ENCODE measurements around the gene LOC128125822.
A peak's percentile ranks its signal among the peaks of the same experiment; 100 is the strongest.

LOC128125822 gene

DNA sequence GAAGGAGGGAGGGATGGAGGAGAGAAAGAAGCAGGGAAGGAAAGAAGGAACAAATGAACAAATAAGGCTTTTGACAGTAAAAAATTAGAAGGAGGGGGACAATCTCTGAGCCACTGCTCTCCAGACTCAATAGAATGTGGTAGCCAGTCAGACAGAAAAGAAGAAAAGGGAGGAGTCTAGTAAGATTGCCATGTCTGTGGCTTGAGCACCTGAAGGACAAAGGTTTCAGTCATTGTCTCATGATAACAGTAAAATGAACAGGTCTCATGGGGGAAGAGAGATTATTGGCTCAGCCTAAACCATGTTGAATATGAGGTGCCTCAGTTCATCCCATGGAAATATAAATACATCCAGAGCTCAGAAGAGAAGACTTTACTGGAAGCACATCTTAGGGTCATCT is 14.0 kb upstream of the LOC128125822 start:
- no peak for ATAC-seq

DNA sequence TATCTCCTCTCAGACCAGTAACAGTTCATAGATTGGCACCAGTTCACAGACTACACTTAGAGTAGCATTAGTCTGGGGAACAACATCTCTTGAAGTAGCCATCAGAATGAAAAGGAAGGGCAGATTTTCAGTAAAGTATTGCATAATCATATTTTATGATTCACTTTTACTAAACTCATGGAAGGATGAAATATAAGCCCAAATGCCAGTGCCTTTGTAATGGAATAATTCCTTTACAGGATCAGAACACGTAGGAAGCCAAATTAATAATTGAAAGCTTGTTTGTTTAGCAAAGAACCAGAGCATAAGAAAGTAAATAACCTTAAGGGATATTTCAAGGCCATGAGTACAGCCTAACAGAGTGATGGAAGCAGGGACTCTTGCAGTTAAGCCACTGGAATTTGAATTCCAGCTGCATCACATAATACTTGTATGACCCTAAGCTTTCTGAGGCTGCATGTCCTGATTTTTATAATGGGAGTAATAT is 11.4 kb upstream of the LOC128125822 start:
- no peak for ATAC-seq

GRCh38 chr6:63561288-63561687 is 11.0 kb upstream of the LOC128125822 start:
- ATAC-seq, result no peak

- ATAC-seq, result no peak
Observed at GRCh38 chr6:63563235-63563634, 9.0 kb upstream of the LOC128125822 start.

DNA sequence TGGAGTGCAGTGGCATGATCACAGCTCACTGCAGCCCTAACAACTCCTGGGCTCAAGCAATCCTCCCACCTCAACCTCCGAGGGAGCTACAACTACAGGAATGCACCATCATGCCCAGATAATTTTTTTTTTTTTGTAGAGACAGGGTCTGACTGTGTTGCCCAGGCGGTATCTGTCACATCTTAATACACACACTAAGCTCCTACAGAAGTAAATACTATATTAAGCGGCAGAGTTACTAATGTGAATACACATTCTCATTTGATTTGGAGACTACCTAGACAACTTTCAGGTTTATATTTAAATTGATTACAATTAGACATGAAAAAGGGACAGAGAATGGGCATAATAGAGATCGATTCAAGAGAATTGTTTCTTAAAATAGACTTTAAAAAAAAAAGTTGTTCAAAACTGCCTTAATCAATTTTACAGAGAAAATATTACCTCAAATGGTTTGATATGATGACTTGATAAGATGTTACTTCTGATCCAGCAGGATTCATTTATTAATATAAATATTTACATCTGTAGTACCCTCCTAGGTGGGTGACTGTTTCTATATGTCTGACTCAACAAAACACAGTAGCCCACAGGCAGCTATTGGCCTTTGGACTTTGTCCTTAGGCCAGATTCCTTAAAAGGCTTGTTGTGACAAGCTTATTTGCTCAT is 7.1 kb upstream of the LOC128125822 start:
- ATAC-seq, result no peak

- ATAC-seq, result no peak
Observed at GRCh38 chr6:63565727-63566596, 6.3 kb upstream of the LOC128125822 start.

- no peak for ATAC-seq
Observed at GRCh38 chr6:63567966-63568365, 4.3 kb upstream of the LOC128125822 start.

GRCh38 chr6:63571361-63572043 is 778 bp upstream of the LOC128125822 start:
- ATAC-seq, result peak; percentile 15 to 18

DNA sequence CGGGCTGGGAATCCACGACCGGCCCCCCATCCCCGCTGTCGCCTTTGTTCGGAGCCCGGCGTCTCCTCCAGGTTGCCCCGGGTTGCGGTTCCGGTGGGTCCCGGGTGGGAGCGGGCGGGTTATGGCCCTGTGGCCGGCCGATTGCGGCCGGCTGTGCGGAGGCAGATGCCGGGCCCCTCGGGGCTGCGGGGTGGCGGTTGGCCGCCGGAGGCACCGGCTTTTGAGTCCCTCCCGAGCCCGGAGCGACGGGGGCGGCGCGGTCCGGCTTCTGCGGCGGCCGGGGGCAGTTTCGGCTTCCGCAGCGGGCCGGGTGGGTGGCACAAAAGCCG is 431 bp downstream of the LOC128125822 start:
- no peak for ATAC-seq

DNA sequence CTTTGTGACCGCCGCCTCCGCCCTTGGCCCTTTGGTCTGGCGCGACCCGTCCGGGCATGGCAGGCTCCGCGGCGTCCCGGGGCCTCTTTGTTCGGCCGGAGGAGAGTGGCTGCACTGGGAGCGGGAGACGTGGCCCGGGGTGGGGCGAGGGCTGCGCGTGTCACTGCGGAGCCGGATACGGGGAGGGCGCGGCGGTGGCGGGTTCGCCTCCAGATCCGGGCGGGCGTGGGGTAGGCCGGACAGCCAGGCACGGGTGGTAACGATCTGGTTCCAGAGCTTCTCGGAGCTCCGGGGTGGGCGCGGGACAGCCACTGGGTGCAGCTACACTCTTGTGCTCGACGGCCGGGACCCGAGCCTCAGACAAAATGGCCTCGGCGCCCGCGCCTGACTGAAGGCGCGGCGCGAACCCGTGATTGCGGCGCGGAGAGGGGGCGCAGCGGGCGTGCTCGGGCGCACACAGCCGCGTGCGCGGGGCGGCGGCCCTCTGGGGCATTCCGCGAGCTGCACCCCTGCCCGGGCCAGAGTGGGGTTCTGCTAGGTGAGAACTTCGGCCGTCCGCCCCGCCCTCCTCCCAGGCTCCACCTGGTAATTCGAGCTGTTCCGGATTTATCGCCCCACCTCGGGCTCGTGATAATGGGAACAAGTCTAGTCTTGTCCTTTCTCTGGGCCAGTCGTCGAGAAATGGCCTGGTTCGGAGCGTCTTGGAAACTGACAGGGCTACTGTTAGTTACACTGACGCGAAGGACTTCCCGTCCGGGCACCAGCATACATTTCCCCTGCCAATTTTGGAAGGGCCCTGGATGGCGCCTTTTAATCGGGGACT is 1.0 kb downstream of the LOC128125822 start:
- peak; percentile 19 to 32 for ATAC-seq

- no peak for ATAC-seq
Observed at GRCh38 chr6:63573899-63574553, 1.7 kb downstream of the LOC128125822 start.

DNA sequence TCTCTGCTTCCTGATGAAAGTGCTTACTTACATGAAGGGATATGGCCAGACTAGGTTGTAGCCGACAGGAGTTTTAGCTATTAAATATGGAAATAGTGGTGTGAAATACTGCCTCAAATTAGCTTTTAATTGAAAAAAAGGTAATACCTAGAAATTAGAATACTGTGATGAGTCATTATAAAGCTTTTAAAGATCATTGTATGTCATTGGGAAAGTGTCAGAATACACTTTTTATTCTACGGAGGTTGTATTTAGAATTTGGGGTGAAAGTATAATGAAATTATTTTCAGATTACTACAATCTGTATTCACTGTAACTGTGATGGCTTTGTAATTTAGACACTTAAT is 2.2 kb downstream of the LOC128125822 start:
- ATAC-seq, result no peak

- no peak for ATAC-seq
Observed at GRCh38 chr6:63576147-63576772, 4.0 kb downstream of the LOC128125822 start.

GRCh38 chr6:63576985-63577712 is 4.9 kb downstream of the LOC128125822 start:
- ATAC-seq, result no peak

- ATAC-seq, result no peak
Observed at GRCh38 chr6:63578757-63579156, 6.5 kb downstream of the LOC128125822 start.

DNA sequence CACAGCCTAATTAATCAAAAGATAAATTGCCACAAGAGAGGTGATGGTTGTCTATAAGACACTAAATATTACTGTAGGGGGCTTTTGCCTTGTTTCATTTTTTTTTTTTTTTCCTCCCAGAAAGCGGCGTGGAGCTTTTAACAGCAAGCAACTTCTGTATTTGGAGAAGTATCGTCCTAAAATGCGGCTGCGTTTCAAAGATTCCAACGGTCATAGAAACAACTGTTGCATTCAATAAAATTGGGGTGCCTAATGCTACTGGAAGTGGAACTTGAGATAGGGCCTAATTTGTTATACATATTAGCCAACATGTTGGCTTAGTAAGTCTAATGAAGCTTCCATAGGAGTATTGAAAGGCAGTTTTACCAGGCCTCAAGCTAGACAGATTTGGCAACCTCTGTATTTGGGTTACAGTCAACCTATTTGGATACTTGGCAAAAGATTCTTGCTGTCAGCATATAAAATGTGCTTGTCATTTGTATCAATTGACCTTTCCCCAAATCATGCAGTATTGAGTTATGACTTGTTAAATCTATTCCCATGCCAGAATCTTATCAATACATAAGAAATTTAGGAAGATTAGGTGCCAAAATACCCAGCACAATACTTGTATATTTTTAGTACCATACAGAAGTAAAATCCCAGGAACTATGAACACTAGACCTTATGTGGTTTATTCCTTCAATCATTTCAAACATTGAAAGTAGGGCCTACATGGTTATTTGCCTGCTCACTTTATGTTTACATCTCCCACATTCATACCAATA is 7.8 kb downstream of the LOC128125822 start:
- ATAC-seq, result no peak

- no peak for ATAC-seq
Observed at GRCh38 chr6:63580704-63580961, 8.4 kb downstream of the LOC128125822 start.

- no peak for ATAC-seq
Observed at GRCh38 chr6:63581355-63582013, 9.2 kb downstream of the LOC128125822 start.

DNA sequence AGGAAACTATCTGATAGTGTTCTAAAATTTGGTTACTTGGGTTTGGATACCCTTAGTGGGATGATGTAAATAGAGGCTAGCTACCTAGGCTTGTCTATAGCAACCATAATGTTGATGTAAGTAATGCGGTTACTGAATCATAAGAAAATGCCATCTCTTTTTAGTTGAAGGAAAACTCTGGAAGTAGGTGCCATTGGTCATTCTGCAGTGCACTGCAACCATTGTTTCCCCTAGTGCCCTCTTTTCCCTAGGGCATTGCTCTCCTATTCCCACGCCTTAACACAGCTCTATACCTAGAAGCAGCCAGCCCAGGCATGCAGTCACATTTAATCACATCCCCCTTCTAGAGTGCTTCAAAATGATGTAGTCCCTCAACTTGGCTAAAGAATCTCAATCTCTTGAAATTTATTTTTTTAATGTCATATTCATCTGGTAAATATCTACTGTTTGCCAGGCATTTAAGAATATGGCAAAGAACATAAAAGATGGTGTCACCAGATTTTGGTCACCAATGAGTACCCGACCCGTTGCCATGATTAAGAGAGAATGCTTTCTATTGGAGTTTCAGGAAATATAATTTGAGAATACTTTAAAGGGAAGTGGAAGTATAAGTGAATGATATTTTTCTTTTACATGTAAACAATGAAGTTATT is 10.4 kb downstream of the LOC128125822 start:
- no peak for ATAC-seq
